K562 (cell line): Measurements from ENCODE around the gene ITPK1. TPM values are rescaled to one million over a fixed set of nuclear protein-coding genes. Genes with fewer than 3 reads are reported as not detected.

Experiments
- ESRRA ChIP-seq: fragments of 450-650 bp; IDR thresholded peaks from 2 replicates; pipeline ENCODE4 v1.6.1; 2014; ENCODE audit warnings: low read depth, mild to moderate bottlenecking, moderate library complexity, borderline replicate concordance
- ZNF699 ChIP-seq: fragments of 250-450 bp; sonication (Bioruptor Pico); IDR thresholded peaks from 2 replicates; pipeline ENCODE4 v1.8.0; 2021; ENCODE audit warnings: mild to moderate bottlenecking, moderate library complexity; ENCODE audit not compliant: insufficient replicate concordance
- polyA plus RNA-seq, 8 experiments: library from polyadenylated mRNA; depleted of rRNA in 4 of 8; stranded (reverse) in 5 of 8; unstranded in 3 of 8; fragments of >200 nt; fragmentation: Nextera tagmentation in 2 of 8; fragmentation: Illumina TruSeq in 1 of 8; extraction: Ambion mirVana in 2 of 8; extraction: Trizol in 1 of 8; gene quantifications; 2 replicates each; pipeline versions ENCODE4 v1.2.1 to v1.2.3, GENCODE V29; 2011 to 2014; ENCODE audit warnings: inconsistent platforms in 1 of 8, missing spikeins in 1 of 8
- total RNA-seq, 7 experiments: library from RNA; depleted of rRNA in 6 of 7; stranded (reverse); fragments of >200 nt in 6 of 7; fragmentation: Illumina TruSeq in 2 of 7; extraction: Trizol in 2 of 7; gene quantifications; 2 replicates each; pipeline versions ENCODE4 v1.2.1 to v1.2.3, GENCODE V29; 2011 to 2021; ENCODE audit warnings: low replicate concordance in 1 of 7
- TF ChIP-seq, protein P1 (sequence below): fragments of 450-650 bp; IDR thresholded peaks from 2 replicates; pipeline ENCODE4 v1.6.1; 2017; ENCODE audit warnings: antibody characterized with exemption, mild to moderate bottlenecking
- TF ChIP-seq, protein P2 (sequence below): sonication (generic); formaldehyde crosslinking; IDR thresholded peaks from 2 replicates; pipeline ENCODE4 v1.8.0; 2022; ENCODE audit warnings: missing genetic modification reagents, mild to moderate bottlenecking, borderline replicate concordance
- TF ChIP-seq, protein P3 (sequence below): IDR thresholded peaks from 3 replicates; pipeline ENCODE4 v1.6.1; 2011; ENCODE audit warnings: borderline replicate concordance, mild to moderate bottlenecking; ENCODE audit not compliant: insufficient read length, insufficient read depth

The ITPK1 gene
- total and polyA plus RNA-seq, 9 of the 15 experiments (the other 6 are each of a cell fraction or from before 2014, with no cell fraction given): 1.2 to 39.2 (median 23.0) TPM

DNA sequence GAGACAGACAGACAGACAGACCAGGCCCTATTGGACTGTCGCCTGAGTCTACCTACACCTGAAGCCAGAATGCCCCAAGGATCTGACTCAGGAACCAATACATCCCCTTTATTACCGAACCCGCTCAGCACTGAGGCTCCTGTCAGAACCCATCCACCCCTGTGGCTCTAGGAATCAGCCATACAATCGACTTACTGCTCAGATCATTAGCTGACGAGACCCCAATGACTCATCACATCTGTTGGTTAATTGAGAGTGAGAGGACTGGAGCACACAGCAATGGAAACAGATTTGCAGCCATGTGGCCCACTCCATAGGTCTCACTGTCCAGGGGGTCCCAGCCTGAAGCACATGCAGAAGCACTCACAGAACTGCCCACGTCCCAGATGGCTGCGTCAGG lies 15.2 kb downstream of the ITPK1 start (continued):
- TF ChIP-seq, protein P1, sequence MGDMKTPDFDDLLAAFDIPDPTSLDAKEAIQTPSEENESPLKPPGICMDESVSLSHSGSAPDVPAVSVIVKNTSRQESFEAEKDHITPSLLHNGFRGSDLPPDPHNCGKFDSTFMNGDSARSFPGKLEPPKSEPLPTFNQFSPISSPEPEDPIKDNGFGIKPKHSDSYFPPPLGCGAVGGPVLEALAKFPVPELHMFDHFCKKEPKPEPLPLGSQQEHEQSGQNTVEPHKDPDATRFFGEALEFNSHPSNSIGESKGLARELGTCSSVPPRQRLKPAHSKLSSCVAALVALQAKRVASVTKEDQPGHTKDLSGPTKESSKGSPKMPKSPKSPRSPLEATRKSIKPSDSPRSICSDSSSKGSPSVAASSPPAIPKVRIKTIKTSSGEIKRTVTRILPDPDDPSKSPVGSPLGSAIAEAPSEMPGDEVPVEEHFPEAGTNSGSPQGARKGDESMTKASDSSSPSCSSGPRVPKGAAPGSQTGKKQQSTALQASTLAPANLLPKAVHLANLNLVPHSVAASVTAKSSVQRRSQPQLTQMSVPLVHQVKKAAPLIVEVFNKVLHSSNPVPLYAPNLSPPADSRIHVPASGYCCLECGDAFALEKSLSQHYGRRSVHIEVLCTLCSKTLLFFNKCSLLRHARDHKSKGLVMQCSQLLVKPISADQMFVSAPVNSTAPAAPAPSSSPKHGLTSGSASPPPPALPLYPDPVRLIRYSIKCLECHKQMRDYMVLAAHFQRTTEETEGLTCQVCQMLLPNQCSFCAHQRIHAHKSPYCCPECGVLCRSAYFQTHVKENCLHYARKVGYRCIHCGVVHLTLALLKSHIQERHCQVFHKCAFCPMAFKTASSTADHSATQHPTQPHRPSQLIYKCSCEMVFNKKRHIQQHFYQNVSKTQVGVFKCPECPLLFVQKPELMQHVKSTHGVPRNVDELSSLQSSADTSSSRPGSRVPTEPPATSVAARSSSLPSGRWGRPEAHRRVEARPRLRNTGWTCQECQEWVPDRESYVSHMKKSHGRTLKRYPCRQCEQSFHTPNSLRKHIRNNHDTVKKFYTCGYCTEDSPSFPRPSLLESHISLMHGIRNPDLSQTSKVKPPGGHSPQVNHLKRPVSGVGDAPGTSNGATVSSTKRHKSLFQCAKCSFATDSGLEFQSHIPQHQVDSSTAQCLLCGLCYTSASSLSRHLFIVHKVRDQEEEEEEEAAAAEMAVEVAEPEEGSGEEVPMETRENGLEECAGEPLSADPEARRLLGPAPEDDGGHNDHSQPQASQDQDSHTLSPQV: no peak
- TF ChIP-seq, protein P2, sequence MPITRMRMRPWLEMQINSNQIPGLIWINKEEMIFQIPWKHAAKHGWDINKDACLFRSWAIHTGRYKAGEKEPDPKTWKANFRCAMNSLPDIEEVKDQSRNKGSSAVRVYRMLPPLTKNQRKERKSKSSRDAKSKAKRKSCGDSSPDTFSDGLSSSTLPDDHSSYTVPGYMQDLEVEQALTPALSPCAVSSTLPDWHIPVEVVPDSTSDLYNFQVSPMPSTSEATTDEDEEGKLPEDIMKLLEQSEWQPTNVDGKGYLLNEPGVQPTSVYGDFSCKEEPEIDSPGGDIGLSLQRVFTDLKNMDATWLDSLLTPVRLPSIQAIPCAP: no peak
- TF ChIP-seq ESRRA: no peak
- TF ChIP-seq ZNF699 (CRISPR knock-in tag): no peak
- TF ChIP-seq, protein P3, sequence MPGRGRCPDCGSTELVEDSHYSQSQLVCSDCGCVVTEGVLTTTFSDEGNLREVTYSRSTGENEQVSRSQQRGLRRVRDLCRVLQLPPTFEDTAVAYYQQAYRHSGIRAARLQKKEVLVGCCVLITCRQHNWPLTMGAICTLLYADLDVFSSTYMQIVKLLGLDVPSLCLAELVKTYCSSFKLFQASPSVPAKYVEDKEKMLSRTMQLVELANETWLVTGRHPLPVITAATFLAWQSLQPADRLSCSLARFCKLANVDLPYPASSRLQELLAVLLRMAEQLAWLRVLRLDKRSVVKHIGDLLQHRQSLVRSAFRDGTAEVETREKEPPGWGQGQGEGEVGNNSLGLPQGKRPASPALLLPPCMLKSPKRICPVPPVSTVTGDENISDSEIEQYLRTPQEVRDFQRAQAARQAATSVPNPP: no peak
- TF ChIP-seq, all 486 proteins: peak for 0
